Esophagus squamous epithelium (tissue), 5 donors: ENCODE measurements around the gene CDRT4. TPM values are rescaled to one million over a fixed set of nuclear protein-coding genes. Genes with fewer than 3 reads are reported as not detected.

Source experiments
- DNase-seq: peaks from one replicate; lab custom pipeline; 2025; lab: John Stamatoyannopoulos, UW
- H3K27ac ChIP-seq, 4 donors: fragments of 200-600 bp; sonication (generic); one replicate each; pipeline ENCODE4 v1.5.1; 2016 to 2019; ENCODE audit warnings: mild to moderate bottlenecking in 1 of 4
- H3K27me3 ChIP-seq, 4 donors: fragments of 200-600 bp; sonication (generic); 1 replicate in 3 of 4; 2 replicates in 1 of 4; pipeline versions ENCODE4 v1.5.1 to v1.6.0; 2017 to 2021; ENCODE audit warnings: antibody characterized with exemption in 1 of 4
- H3K36me3 ChIP-seq, 3 donors: fragments of 200-600 bp; sonication (generic); one replicate each; pipeline ENCODE4 v1.5.1; 2016 to 2019
- H3K4me1 ChIP-seq, 3 donors: fragments of 200-600 bp; sonication (generic); one replicate each; pipeline ENCODE4 v1.5.1; 2017 to 2019
- H3K4me3 ChIP-seq, 4 donors: fragments of 200-600 bp; sonication (generic); 1 replicate in 3 of 4; 2 replicates in 1 of 4; pipeline ENCODE4 v1.5.1; 2016 to 2019; ENCODE audit warnings: mild to moderate bottlenecking in 2 of 4, moderate library complexity in 1 of 4
- H3K9me3 ChIP-seq, 3 donors: fragments of 200-600 bp; sonication (generic); one replicate each; pipeline ENCODE4 v1.5.1; 2016 to 2019
- CTCF ChIP-seq, 6 experiments: fragments of 450-650 bp in 4 of 6; fragments of 200-600 bp in 2 of 6; sonication (generic) in 2 of 6; IDR thresholded peaks; one replicate each; pipeline ENCODE4 v1.5.1; 2016 to 2019; ENCODE audit warnings: antibody characterized with exemption in 6 of 6, mild to moderate bottlenecking in 4 of 6, moderate library complexity in 4 of 6
- POLR2A ChIP-seq, 4 donors: fragments of 450-650 bp; IDR thresholded peaks; one replicate each; pipeline ENCODE4 v1.6.1; 2017; ENCODE audit warnings: antibody characterized with exemption in 4 of 4, mild to moderate bottlenecking in 4 of 4, moderate library complexity in 3 of 4
- WGBS, 2 donors: methylation state at CpG; one replicate each; pipeline ENCODE4 v1.1.5; 2018; 5-methylcytosine and 5-hydroxymethylcytosine counted together
- intact Hi-C: fragments of 100-400 bp; cut with DNase I; formaldehyde crosslinking; loops from one replicate; pipeline ENCODE4 v1.15.0; 2022
- total RNA-seq, 4 donors: library from RNA; depleted of rRNA; stranded (reverse); fragments of >200 nt; gene quantifications; one replicate each; pipeline ENCODE4 v1.1.0, GENCODE V29; 2016
- donor health status: DM: yes; HTN: yes; CAD: no.

Gene CDRT4
- total RNA-seq, 4 donors from 2014 or later = 3.2 to 7.6 (median 3.8) TPM

- Histone ChIP-seq H3K27me3 (no peaks in the 10 kb centered on the region), H3K9me3 (no peaks in the 10 kb centered on the region), H3K27ac (peak overlapping the region in 3 of 4 donors; percentile 44 to 74 (median 65)), H3K4me1 (peaks cover 4 to 23% (median 9%) of the 10 kb centered on the region in 3 donors), H3K4me3 (no peak overlapping the region), H3K36me3 (peaks cover 0 to 9% (median 0%) of the 10 kb centered on the region in 3 donors)
- intact Hi-C loops = no loop called here
- TF ChIP-seq CTCF (IDR thresholded peaks at IDR 0.05) (no peak), POLR2A (IDR thresholded peaks at IDR 0.05) (no peak)
- no peak for DNase-seq
- WGBS, 2 donors = 79 to 91% methylated on average over 6 to 8 of the region's 8 CpGs
Measured at GRCh38 chr17:15434956-15435355, 32.5 kb downstream of the CDRT4 start.

GRCh38 chr17:15432807-15433611 is 34.4 kb downstream of the CDRT4 start:
- H3K27me3 ChIP-seq = no peaks in the 10 kb centered on the region
- H3K4me3 ChIP-seq = no peak overlapping the region
- no peaks in the 10 kb centered on the region for H3K9me3 ChIP-seq
- peak overlapping the region in 3 of 4 donors; percentile 62 to 65 (median 65) for H3K27ac ChIP-seq
- 74 to 84% methylated on average over 3 to 6 of the region's 6 CpGs for WGBS, 2 donors
- intact Hi-C loops = no loop called here
- no peak for DNase-seq
- H3K36me3 ChIP-seq = peaks cover 0 to 7% (median 0%) of the 10 kb centered on the region in 3 donors
- TF ChIP-seq POLR2A (IDR thresholded peaks at IDR 0.05) (no peak), CTCF (IDR thresholded peaks at IDR 0.05) (no peak)
- H3K4me1 ChIP-seq = peaks cover 4 to 23% (median 9%) of the 10 kb centered on the region in 3 donors

GRCh38 chr17:15431766-15432165 is 35.7 kb downstream of the CDRT4 start:
- Histone ChIP-seq H3K27me3 (no peaks in the 10 kb centered on the region), H3K4me1 (peaks cover 4 to 19% (median 9%) of the 10 kb centered on the region in 3 donors), H3K4me3 (no peak overlapping the region), H3K36me3 (no peaks in the 10 kb centered on the region), H3K27ac (peak overlapping the region in 3 of 4 donors; percentile 62 to 71 (median 65)), H3K9me3 (no peaks in the 10 kb centered on the region)
- TF ChIP-seq CTCF (IDR thresholded peaks at IDR 0.05) = no peak
- no peak for TF ChIP-seq POLR2A (IDR thresholded peaks at IDR 0.05)
- DNase-seq = no peak
- WGBS, 2 donors = 100% methylated on average over 2 to 3 of the region's 6 CpGs
- intact Hi-C loops = no loop called here

- H3K4me3 ChIP-seq = no peak overlapping the region
- peak overlapping the region in 3 of 4 donors; percentile 62 to 71 (median 65) for H3K27ac ChIP-seq
- 64% methylated on average over 10 of the region's 11 CpGs for WGBS, 2 donors
- peaks cover 0 to 14% (median 3%) of the 10 kb centered on the region in 3 donors for H3K4me1 ChIP-seq
- no peak for DNase-seq
- no peaks in the 10 kb centered on the region for H3K9me3 ChIP-seq
- intact Hi-C loops = no loop called here
- no peaks in the 10 kb centered on the region for H3K36me3 ChIP-seq
- no peaks in the 10 kb centered on the region for H3K27me3 ChIP-seq
- no peak for TF ChIP-seq POLR2A (IDR thresholded peaks at IDR 0.05)
- TF ChIP-seq CTCF (IDR thresholded peaks at IDR 0.05) = no peak
Measured at GRCh38 chr17:15431196-15431595, 36.2 kb downstream of the CDRT4 start.

- TF ChIP-seq POLR2A (IDR thresholded peaks at IDR 0.05) = no peak
- no peak for TF ChIP-seq CTCF (IDR thresholded peaks at IDR 0.05)
- 87 to 96% methylated on average over 3 of the region's 3 CpGs for WGBS, 2 donors
Measured at GRCh38 chr17:15424521-15424920, 42.9 kb downstream of the CDRT4 start.

More at GRCh38 chr17:15424521-15424920, 42.9 kb downstream of the CDRT4 start:
- H3K27me3 ChIP-seq = no peaks in the 10 kb centered on the region
- no peaks in the 10 kb centered on the region for H3K36me3 ChIP-seq
- intact Hi-C loops = no loop called here
- no peak overlapping the region for H3K27ac ChIP-seq
- no peak for DNase-seq
- no peaks in the 10 kb centered on the region for H3K4me1 ChIP-seq
- no peak overlapping the region for H3K4me3 ChIP-seq
- no peaks in the 10 kb centered on the region for H3K9me3 ChIP-seq
